Rectal smooth muscle tissue (tissue), 1 donor: ENCODE results near the gene FLAD1.

Source experiments
- H3K27ac ChIP-seq: one replicate; pipeline ENCODE4 v1.7.0; 2013; ENCODE audit warnings: low read depth, low read length, inconsistent platforms
- H3K27me3 ChIP-seq: one replicate; pipeline ENCODE4 v1.7.0; 2013; ENCODE audit warnings: low read length; ENCODE audit not compliant: control insufficient read depth, insufficient read depth
- H3K36me3 ChIP-seq: one replicate; pipeline ENCODE4 v1.7.0; 2013; ENCODE audit warnings: low read length; ENCODE audit not compliant: control insufficient read depth, insufficient read depth
- H3K4me1 ChIP-seq: one replicate; pipeline ENCODE4 v1.7.0; 2013; ENCODE audit warnings: low read length; ENCODE audit not compliant: control insufficient read depth, insufficient read depth
- H3K4me3 ChIP-seq: one replicate; pipeline ENCODE4 v1.7.0; 2013; ENCODE audit warnings: low read length
- H3K9ac ChIP-seq: one replicate; pipeline ENCODE4 v1.7.0; 2013; ENCODE audit warnings: low read length

Gene FLAD1

GRCh38 chr1:154943649-154944400 lies 39.3 kb upstream of the FLAD1 start:
- Histone ChIP-seq H3K4me3 (no peak overlapping the region), H3K9ac (no peak overlapping the region), H3K4me1 (no peaks in the 10 kb centered on the region), H3K27me3 (no peaks in the 10 kb centered on the region), H3K36me3 (peaks cover 17% of the 10 kb centered on the region), H3K27ac (no peak overlapping the region)

- H3K4me3 ChIP-seq, result no peak overlapping the region
- H3K4me1 ChIP-seq, result no peaks in the 10 kb centered on the region
These were observed 38.6 kb upstream of the FLAD1 start for GRCh38 chr1:154944401-154945159.

GRCh38 chr1:154945160-154945961 lies 37.8 kb upstream of the FLAD1 start:
- Histone ChIP-seq H3K36me3 (peaks cover 17% of the 10 kb centered on the region), H3K27ac (no peak overlapping the region), H3K4me1 (no peaks in the 10 kb centered on the region), H3K4me3 (no peak overlapping the region), H3K27me3 (no peaks in the 10 kb centered on the region), H3K9ac (no peak overlapping the region)

More at GRCh38 chr1:154944401-154945159, 38.6 kb upstream of the FLAD1 start:
- Histone ChIP-seq H3K27ac (no peak overlapping the region), H3K9ac (no peak overlapping the region), H3K27me3 (no peaks in the 10 kb centered on the region), H3K36me3 (peaks cover 17% of the 10 kb centered on the region)

GRCh38 chr1:154945962-154946850 lies 36.9 kb upstream of the FLAD1 start:
- Histone ChIP-seq H3K36me3 (peaks cover 24% of the 10 kb centered on the region), H3K4me1 (no peaks in the 10 kb centered on the region)

GRCh38 chr1:154948079-154948478 lies 35.1 kb upstream of the FLAD1 start:
- H3K9ac ChIP-seq, result no peak overlapping the region
- H3K27ac ChIP-seq, result no peak overlapping the region
- no peak overlapping the region for H3K4me3 ChIP-seq
- H3K27me3 ChIP-seq, result no peaks in the 10 kb centered on the region
- H3K36me3 ChIP-seq, result peaks cover 27% of the 10 kb centered on the region
- no peaks in the 10 kb centered on the region for H3K4me1 ChIP-seq

More at GRCh38 chr1:154945962-154946850, 36.9 kb upstream of the FLAD1 start:
- Histone ChIP-seq H3K27ac (no peak overlapping the region), H3K27me3 (no peaks in the 10 kb centered on the region), H3K4me3 (no peak overlapping the region), H3K9ac (no peak overlapping the region)

GRCh38 chr1:154951901-154952657 lies 31.1 kb upstream of the FLAD1 start:
- H3K27ac ChIP-seq, result no peak overlapping the region
- peaks cover 23% of the 10 kb centered on the region for H3K36me3 ChIP-seq
- no peaks in the 10 kb centered on the region for H3K27me3 ChIP-seq
- no peak overlapping the region for H3K4me3 ChIP-seq
- H3K9ac ChIP-seq, result no peak overlapping the region
- peaks cover 23% of the 10 kb centered on the region for H3K4me1 ChIP-seq

- H3K4me1 ChIP-seq, result peaks cover 25% of the 10 kb centered on the region
- H3K9ac ChIP-seq, result no peak overlapping the region
- no peaks in the 10 kb centered on the region for H3K27me3 ChIP-seq
- peak overlapping the region; percentile 5 for H3K4me3 ChIP-seq
- peaks cover 18% of the 10 kb centered on the region for H3K36me3 ChIP-seq
- H3K27ac ChIP-seq, result no peak overlapping the region
These were observed 30.5 kb upstream of the FLAD1 start for GRCh38 chr1:154952664-154953063.

- H3K4me1 ChIP-seq, result peaks cover 25% of the 10 kb centered on the region
- H3K27me3 ChIP-seq, result no peaks in the 10 kb centered on the region
- no peak overlapping the region for H3K9ac ChIP-seq
- peaks cover 14% of the 10 kb centered on the region for H3K36me3 ChIP-seq
- H3K27ac ChIP-seq, result no peak overlapping the region
- peak overlapping the region; percentile 30 for H3K4me3 ChIP-seq
These were observed 29.5 kb upstream of the FLAD1 start for GRCh38 chr1:154953611-154954038.

- Histone ChIP-seq H3K4me3 (peak overlapping the region; percentile 93), H3K27ac (no peak overlapping the region), H3K27me3 (no peaks in the 10 kb centered on the region), H3K4me1 (peaks cover 25% of the 10 kb centered on the region), H3K36me3 (peaks cover 15% of the 10 kb centered on the region), H3K9ac (peak overlapping the region; percentile 0)
These were observed 28.6 kb upstream of the FLAD1 start for GRCh38 chr1:154954541-154954940.

- H3K36me3 ChIP-seq, result peaks cover 15% of the 10 kb centered on the region
- peak overlapping the region; percentile 93 for H3K4me3 ChIP-seq
- H3K4me1 ChIP-seq, result peaks cover 25% of the 10 kb centered on the region
- peak overlapping the region; percentile 46 for H3K9ac ChIP-seq
- H3K27me3 ChIP-seq, result no peaks in the 10 kb centered on the region
- H3K27ac ChIP-seq, result peak overlapping the region; percentile 87
These were observed 28.0 kb upstream of the FLAD1 start for GRCh38 chr1:154955039-154955717.
